Measurements from ENCODE around the gene GRXCR1.

GRCh38 chr4:43041632-43042031 is 149.1 kb downstream of the GRXCR1 start:
- no peak for TF ChIP-seq CTCF (optimal IDR thresholded peaks at IDR 0.05 in 1 of 3, IDR thresholded peaks at IDR 0.05 in 1 of 3, conservative IDR thresholded peaks at IDR 0.05 in 1 of 3; ENCODE audit: extremely low read depth in 1 of 3, insufficient read depth in 2 of 3, low read length in 3 of 3)
- TF ChIP-seq EZH2 (IDR thresholded peaks at IDR 0.05; ENCODE audit: low read length) = no peak

Measured in keratinocyte (primary cell).